Measurements from ENCODE around the gene CFAP58.

CFAP58 gene

GRCh38 chr10:104332243-104333031, 21.2 kb upstream of the CFAP58 start:
- peak overlapping the region; percentile 99 for H3K27ac ChIP-seq
- peaks cover 91 to 97% of the 10 kb centered on the region in 2 experiments for H3K4me1 ChIP-seq (ENCODE audit: control insufficient read depth in 1 of 2, insufficient read depth in 1 of 2, low read depth in 1 of 2, low read length in 1 of 2)
- H3K27me3 ChIP-seq, result no peaks in the 10 kb centered on the region
- H3K4me3 ChIP-seq (ENCODE audit: low read depth in 1 of 2, low read length in 1 of 2), result peak overlapping the region in 1 of 2 experiments; percentile 88
- H3K9me3 ChIP-seq, result no peaks in the 10 kb centered on the region
- H3K36me3 ChIP-seq, result peaks cover 51% of the 10 kb centered on the region
- TF ChIP-seq CTCF (IDR thresholded peaks at IDR 0.05), result no peak

GRCh38 chr10:104333032-104333727, 20.5 kb upstream of the CFAP58 start:
- Histone ChIP-seq H3K36me3 (peaks cover 46% of the 10 kb centered on the region), H3K4me3 (ENCODE audit: low read depth in 1 of 2, low read length in 1 of 2) (peak overlapping the region; percentile 15 to 88), H3K4me1 (ENCODE audit: control insufficient read depth in 1 of 2, insufficient read depth in 1 of 2, low read depth in 1 of 2, low read length in 1 of 2) (peaks cover 88 to 89% of the 10 kb centered on the region in 2 experiments), H3K27ac (peak overlapping the region; percentile 99), H3K9me3 (no peaks in the 10 kb centered on the region), H3K27me3 (no peaks in the 10 kb centered on the region)
- no peak for TF ChIP-seq CTCF (IDR thresholded peaks at IDR 0.05)

GRCh38 chr10:104333728-104334373, 19.8 kb upstream of the CFAP58 start:
- peak overlapping the region; percentile 88 to 93 for H3K4me3 ChIP-seq (ENCODE audit: low read depth in 1 of 2, low read length in 1 of 2)
- H3K4me1 ChIP-seq (ENCODE audit: control insufficient read depth in 1 of 2, insufficient read depth in 1 of 2, low read depth in 1 of 2, low read length in 1 of 2), result peaks cover 81 to 82% of the 10 kb centered on the region in 2 experiments
- no peaks in the 10 kb centered on the region for H3K27me3 ChIP-seq
- H3K9me3 ChIP-seq, result no peaks in the 10 kb centered on the region
- peak overlapping the region; percentile 99 for H3K27ac ChIP-seq
- TF ChIP-seq CTCF (IDR thresholded peaks at IDR 0.05), result no peak
- H3K36me3 ChIP-seq, result peaks cover 46% of the 10 kb centered on the region

GRCh38 chr10:104334561-104334960, 19.1 kb upstream of the CFAP58 start:
- Histone ChIP-seq H3K4me1 (ENCODE audit: control insufficient read depth in 1 of 2, insufficient read depth in 1 of 2, low read depth in 1 of 2, low read length in 1 of 2) (peaks cover 80 to 82% of the 10 kb centered on the region in 2 experiments), H3K4me3 (ENCODE audit: low read depth in 1 of 2, low read length in 1 of 2) (peak overlapping the region; percentile 88 to 93), H3K36me3 (peaks cover 46% of the 10 kb centered on the region), H3K9me3 (no peaks in the 10 kb centered on the region), H3K27me3 (no peaks in the 10 kb centered on the region), H3K27ac (peak overlapping the region; percentile 99)
- no peak for TF ChIP-seq CTCF (IDR thresholded peaks at IDR 0.05)

GRCh38 chr10:104334965-104335650, 18.5 kb upstream of the CFAP58 start:
- TF ChIP-seq CTCF (IDR thresholded peaks at IDR 0.05), result no peak
- Histone ChIP-seq H3K4me1 (ENCODE audit: control insufficient read depth in 1 of 2, insufficient read depth in 1 of 2, low read depth in 1 of 2, low read length in 1 of 2) (peaks cover 80 to 82% of the 10 kb centered on the region in 2 experiments), H3K4me3 (ENCODE audit: low read depth in 1 of 2, low read length in 1 of 2) (peak overlapping the region; percentile 88 to 93), H3K27ac (peak overlapping the region; percentile 99), H3K27me3 (no peaks in the 10 kb centered on the region), H3K36me3 (peaks cover 46% of the 10 kb centered on the region), H3K9me3 (no peaks in the 10 kb centered on the region)
